GM12891 (cell line): ENCODE results near the gene CHMP1B.

Experiments
- DNase-seq: peaks from one replicate; pipeline ENCODE4 v3.0.0; 2011; ENCODE audit warnings: low spot score; ENCODE audit not compliant: insufficient read length
- FAIRE-seq: peaks from 2 replicates; lab custom pipeline; 2011; peaks lifted over from hg19 to GRCh38; lab: Jason Lieb, UNC
- PAX5 ChIP-seq: IDR thresholded peaks from 2 replicates; pipeline ENCODE4 v1.6.1; 2011; ENCODE audit warnings: low read length, moderate library complexity, mild to moderate bottlenecking; ENCODE audit not compliant: insufficient read depth, severe bottlenecking
- POLR2A ChIP-seq: IDR thresholded peaks from 2 replicates; pipeline ENCODE4 v1.6.1; 2011; ENCODE audit warnings: low read depth, low read length, control low read depth
- POLR2AphosphoS5 ChIP-seq: IDR thresholded peaks from 2 replicates; pipeline ENCODE4 v1.6.1; 2011; ENCODE audit warnings: low read depth, low read length, control low read depth
- POU2F2 ChIP-seq: IDR thresholded peaks from 2 replicates; pipeline ENCODE4 v1.6.1; 2011; ENCODE audit warnings: low read depth, mild to moderate bottlenecking, control low read depth, low read length, moderate library complexity
- SPI1 ChIP-seq: IDR thresholded peaks from 2 replicates; pipeline ENCODE4 v1.6.1; 2011; ENCODE audit warnings: low read depth, low read length, control low read depth
- TAF1 ChIP-seq: IDR thresholded peaks from 2 replicates; pipeline ENCODE4 v1.6.1; 2011; ENCODE audit warnings: low read depth, low read length, control low read depth

CHMP1B gene

GRCh38 chr18:11877497-11878135 lies 26.4 kb downstream of the CHMP1B start:
- no peak for DNase-seq
- no peak for FAIRE-seq
- no peak for TF ChIP-seq TAF1
- TF ChIP-seq POLR2AphosphoS5, result no peak
- no peak for TF ChIP-seq PAX5
- TF ChIP-seq SPI1, result no peak
- no peak for TF ChIP-seq POLR2A
- TF ChIP-seq POU2F2, result no peak

GRCh38 chr18:11880586-11881304 lies 29.5 kb downstream of the CHMP1B start:
- no peak for DNase-seq
- no peak for FAIRE-seq
- no peak for TF ChIP-seq PAX5
- no peak for TF ChIP-seq POLR2A
- no peak for TF ChIP-seq TAF1
- no peak for TF ChIP-seq SPI1
- TF ChIP-seq POLR2AphosphoS5, result no peak
- TF ChIP-seq POU2F2, result no peak

GRCh38 chr18:11882636-11883035 lies 31.4 kb downstream of the CHMP1B start:
- DNase-seq (no peak), FAIRE-seq (no peak)
- TF ChIP-seq TAF1 (no peak), POU2F2 (no peak), POLR2A (no peak), POLR2AphosphoS5 (no peak), SPI1 (no peak), PAX5 (no peak)

GRCh38 chr18:11883153-11883552 lies 31.9 kb downstream of the CHMP1B start:
- TF ChIP-seq SPI1 (peak; percentile 91), POLR2A (no peak)
- DNase-seq (peak; percentile 36), FAIRE-seq (peak; percentile 23)

GRCh38 chr18:11884396-11885030 lies 33.3 kb downstream of the CHMP1B start:
- DNase-seq (no peak), FAIRE-seq (peak; percentile 41)
- TF ChIP-seq POLR2A (no peak), POLR2AphosphoS5 (no peak), PAX5 (no peak), TAF1 (no peak), POU2F2 (no peak), SPI1 (peak; percentile 31; the same call in 1 of the 2 replicates)

GRCh38 chr18:11885278-11885947 lies 34.2 kb downstream of the CHMP1B start:
- DNase-seq, result peak; percentile 53
- FAIRE-seq, result peak; percentile 89
- TF ChIP-seq POU2F2 (no peak), SPI1 (peak; percentile 55)

- FAIRE-seq (peak; percentile 41), DNase-seq (no peak)
- TF ChIP-seq POLR2A (no peak), PAX5 (no peak), POU2F2 (no peak), SPI1 (no peak), TAF1 (no peak), POLR2AphosphoS5 (no peak)
Observed at GRCh38 chr18:11886577-11887110, 35.4 kb downstream of the CHMP1B start.

- DNase-seq (no peak), FAIRE-seq (no peak)
- no peak for TF ChIP-seq POU2F2
- no peak for TF ChIP-seq TAF1
- TF ChIP-seq SPI1, result no peak
- no peak for TF ChIP-seq POLR2A
- TF ChIP-seq PAX5, result no peak
- no peak for TF ChIP-seq POLR2AphosphoS5
Observed at GRCh38 chr18:11887328-11888128, 36.3 kb downstream of the CHMP1B start.
